GM12864 (cell line): Measurements from ENCODE around the gene NALCN.

Experiments used
- DNase-seq: peaks from one replicate; pipeline ENCODE4 v3.0.0-alpha.2; 2011; ENCODE audit warnings: low read depth
- H3K4me3 ChIP-seq: 2 replicates; pipeline ENCODE4 v1.5.1; 2011; ENCODE audit warnings: mild to moderate bottlenecking, low read depth, low read length, control low read depth
- TF ChIP-seq, protein P1 (sequence below): IDR thresholded peaks from 2 replicates; pipeline ENCODE4 v1.5.1; 2011; ENCODE audit warnings: low read depth, mild to moderate bottlenecking, moderate library complexity, low read length, control low read depth, inconsistent platforms; ENCODE audit errors: missing control alignments

The NALCN gene

DNA sequence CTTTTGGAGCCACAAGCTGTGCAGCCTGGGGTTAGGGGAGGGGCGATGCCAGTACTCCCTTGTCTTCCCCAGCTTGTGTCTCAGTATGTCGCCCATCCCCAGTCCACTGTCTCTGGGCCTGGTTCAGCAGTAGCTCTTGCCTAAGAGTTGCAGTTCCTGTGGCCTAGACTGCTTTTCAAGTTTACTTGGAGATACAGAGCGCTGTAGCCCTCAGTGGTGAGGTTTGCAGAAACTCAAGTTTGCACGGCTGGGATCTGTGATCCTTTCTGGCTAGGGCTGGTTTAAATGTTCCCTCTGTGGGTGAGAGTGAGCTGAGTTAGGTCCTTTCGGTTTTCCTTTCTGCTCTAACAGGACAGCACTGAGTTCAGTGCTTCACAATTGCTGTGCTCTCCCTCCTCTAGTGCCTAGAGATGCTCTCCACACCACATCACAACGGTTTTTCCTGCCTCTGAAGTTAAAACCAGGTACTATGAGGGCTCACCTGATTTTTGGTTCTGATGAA is 381.1 kb downstream of the NALCN start:
- DNase-seq = no peak
- TF ChIP-seq, protein P1, sequence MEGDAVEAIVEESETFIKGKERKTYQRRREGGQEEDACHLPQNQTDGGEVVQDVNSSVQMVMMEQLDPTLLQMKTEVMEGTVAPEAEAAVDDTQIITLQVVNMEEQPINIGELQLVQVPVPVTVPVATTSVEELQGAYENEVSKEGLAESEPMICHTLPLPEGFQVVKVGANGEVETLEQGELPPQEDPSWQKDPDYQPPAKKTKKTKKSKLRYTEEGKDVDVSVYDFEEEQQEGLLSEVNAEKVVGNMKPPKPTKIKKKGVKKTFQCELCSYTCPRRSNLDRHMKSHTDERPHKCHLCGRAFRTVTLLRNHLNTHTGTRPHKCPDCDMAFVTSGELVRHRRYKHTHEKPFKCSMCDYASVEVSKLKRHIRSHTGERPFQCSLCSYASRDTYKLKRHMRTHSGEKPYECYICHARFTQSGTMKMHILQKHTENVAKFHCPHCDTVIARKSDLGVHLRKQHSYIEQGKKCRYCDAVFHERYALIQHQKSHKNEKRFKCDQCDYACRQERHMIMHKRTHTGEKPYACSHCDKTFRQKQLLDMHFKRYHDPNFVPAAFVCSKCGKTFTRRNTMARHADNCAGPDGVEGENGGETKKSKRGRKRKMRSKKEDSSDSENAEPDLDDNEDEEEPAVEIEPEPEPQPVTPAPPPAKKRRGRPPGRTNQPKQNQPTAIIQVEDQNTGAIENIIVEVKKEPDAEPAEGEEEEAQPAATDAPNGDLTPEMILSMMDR = no peak
- H3K4me3 ChIP-seq = no peak overlapping the region

DNA sequence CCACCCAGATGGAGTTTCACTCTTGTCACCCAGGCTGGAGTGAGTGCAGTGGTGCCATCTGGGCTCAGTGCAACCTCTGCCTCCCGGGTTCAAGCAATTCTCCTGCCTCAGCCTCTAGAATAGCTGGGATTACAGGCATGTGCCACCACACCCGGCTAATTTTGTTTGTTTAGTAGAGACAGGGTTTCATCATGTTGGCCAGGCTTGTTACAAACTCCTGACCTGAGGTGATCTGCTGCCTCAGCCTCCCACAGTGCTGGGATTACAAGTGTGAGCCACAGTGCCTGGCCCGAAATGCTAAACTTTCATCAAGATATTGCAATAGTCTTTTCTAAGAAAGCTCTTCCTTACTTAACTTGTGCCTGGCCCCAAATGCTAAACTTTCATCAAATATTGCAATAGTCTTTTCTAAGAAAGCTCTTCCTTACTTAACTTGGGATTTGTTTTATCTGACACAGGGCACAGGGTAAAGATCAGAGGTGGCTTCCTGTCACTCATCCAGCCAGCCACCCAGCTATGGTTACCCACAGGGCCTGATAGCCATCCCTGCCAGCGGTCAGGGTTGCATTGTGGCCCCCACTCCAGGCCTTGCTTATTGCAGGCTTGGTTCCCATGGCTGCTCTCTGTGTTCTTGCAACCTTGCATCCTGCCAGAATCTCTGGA is 389.4 kb downstream of the NALCN start:
- TF ChIP-seq, protein P1 = no peak
- no peak for DNase-seq
- H3K4me3 ChIP-seq = no peak overlapping the region

DNA sequence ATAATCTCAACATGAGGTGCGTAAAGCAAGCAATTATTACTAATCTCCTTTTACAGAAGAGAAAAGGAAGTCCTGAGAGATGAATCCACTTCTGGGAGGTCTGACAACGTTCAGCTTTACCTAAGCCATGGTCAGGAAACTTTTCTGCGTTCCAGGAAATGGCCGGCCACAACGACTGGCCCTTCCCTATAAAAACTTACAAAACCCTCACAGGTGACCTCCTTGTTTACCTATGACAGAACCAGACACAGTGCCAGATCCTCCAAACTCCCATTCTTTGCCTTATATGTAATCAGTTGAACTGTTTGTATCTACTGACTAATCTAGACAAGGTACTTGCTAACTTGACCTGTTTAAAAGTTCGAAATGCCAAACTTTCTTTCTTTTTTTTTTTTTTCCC is 390.0 kb downstream of the NALCN start:
- DNase-seq = no peak
- H3K4me3 ChIP-seq = no peak overlapping the region
- TF ChIP-seq, protein P1 = no peak

DNA sequence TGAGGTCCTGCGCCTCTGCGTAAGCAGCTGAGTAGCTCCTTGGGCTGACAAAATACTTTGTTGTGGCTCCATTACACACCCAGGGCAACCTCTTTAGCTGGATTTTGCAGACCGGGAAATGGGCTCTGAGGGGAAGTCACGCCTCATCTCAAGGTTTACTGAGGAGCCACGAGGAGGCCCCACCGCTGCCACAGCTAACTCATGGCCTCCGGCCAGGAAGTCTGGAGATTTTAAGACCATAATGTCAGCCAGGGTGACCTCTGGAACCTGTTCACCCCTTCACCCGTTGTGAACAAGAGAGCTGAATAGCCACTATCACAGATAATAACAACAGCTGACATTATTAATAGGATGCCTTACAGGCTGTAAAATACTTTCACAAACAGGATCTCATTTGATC is 390.4 kb downstream of the NALCN start:
- H3K4me3 ChIP-seq = no peak overlapping the region
- DNase-seq = no peak
- TF ChIP-seq, protein P1 = no peak

DNA sequence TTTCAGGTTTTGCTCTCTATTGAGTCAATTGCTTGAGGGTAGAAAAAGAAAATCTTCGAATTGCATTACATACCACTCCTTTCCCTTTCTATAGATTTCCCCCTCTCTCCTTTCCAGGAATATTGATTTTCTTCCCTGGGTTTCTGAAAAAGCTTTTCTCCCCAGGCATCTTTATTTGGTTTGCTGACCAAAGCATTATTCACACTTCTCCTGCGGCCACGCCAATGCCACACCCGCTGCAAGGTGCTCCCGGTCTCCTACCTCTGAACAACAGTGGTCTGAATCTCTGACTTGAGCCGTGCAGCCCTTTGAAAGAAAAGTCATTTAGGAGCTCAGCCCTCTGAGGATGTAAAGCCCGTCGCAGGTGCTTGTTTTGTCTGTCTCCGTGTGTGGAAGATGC is 390.8 kb downstream of the NALCN start:
- DNase-seq = no peak

DNA sequence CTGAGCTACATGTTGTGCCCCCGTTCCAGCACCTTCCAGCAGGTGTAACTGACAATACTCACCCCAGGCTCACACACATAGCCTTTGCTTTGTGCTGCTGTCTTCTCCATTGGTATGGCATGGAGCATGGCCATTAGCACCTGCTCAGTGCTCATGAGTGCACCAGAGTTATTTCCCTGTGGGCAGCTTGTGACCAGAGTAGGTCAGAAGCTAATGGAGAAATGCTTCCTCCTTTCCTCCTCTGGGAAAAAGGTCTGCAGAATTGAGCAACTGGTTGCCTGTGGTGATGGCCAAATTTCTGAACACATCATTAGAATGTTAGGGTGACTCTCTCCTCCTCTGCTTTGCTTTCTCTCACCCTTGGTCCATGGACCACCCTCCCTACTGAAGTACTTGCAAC is 397.2 kb downstream of the NALCN start:
- DNase-seq = no peak
- TF ChIP-seq, protein P1 = no peak
- H3K4me3 ChIP-seq = no peak overlapping the region

More for the DNA sequence above, 390.8 kb downstream of the NALCN start:
- TF ChIP-seq, protein P1 = no peak
- no peak overlapping the region for H3K4me3 ChIP-seq

DNA sequence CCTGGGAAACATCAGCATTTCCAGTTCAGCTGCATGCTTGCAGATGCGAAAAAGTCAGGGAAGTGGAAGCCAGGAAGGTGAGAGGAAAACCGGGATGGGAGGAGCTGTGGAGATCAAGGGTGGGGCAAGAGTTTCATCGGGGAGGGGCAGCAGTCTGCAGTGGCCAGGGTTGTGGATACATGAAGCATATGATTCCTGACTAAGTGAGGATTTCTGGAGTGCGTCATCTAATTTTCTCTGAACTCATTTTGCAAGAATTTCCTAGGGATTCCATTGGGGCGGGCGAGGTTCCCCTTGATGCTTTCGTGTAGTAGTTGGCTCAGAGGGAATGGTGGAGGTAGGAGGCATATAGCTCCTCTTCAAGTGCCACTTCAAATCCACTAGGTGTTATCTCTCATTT is 397.6 kb downstream of the NALCN start:
- no peak for DNase-seq
- TF ChIP-seq, protein P1 = no peak
- no peak overlapping the region for H3K4me3 ChIP-seq
